ENCODE results near the gene SLC25A26. TPM values are rescaled to one million over a fixed set of nuclear protein-coding genes. Genes with fewer than 3 reads are reported as not detected.

Gene SLC25A26
- total RNA-seq, 6 experiments from 2014 or later = 12.8 to 16.3 (median 13.6) TPM

DNA sequence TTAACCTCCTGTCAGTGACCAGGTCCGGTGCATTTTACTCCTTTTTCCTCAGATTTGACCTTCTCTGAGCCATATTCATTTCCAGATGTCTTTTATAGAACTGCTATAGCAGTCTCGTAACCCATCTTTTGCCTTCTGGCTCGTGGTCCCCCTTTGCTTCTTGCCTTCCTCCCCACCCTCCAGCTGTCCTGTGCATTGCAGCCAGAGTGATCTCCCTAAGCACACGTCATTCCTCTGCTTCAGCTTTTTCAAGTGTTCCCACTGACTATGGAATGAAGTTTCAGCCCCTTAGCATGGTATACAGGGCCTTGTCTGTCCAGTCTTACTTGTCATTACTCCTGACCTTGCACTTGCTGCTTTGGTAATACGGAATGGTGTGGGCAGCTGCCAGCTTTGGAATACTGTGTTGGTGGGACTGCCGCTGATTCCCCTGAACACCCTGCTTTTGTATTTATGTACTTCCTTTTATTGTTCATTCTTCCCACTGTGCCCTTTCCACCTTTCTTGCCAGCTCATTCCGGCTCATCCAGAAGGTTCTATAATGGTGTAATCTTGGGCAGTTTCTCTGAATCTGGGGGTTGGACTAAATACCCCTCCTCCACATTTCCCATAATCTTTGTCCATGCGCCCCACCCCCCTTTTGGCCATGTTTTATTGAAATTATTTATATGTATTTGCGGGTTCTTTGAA lies 38.9 kb downstream of the SLC25A26 start:
- peaks cover 21% of the 10 kb centered on the region for H3K4me1 Mint-ChIP-seq (ENCODE audit: low read depth)
- no peak overlapping the region for H3K27ac Mint-ChIP-seq
- no peak for DNase-seq

DNA sequence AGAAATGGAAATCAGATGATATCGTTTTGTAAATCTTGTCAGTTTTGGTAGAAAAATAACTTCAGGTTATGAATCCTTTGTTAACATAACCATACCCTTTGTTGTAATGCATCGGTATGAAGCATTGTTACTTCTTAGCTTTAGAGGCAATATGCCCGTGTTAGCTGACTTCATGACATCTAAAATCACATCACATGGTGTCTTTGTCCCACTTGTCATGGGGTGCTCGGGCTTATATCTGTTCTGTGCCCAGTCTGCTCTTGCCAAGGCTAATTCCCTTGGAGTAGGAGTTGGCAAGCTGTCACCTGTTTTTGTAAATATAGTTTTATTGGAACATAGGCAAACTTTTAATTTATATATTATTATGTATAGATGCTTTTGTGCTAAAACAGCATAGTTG lies 39.6 kb downstream of the SLC25A26 start:
- Mint-ChIP-seq H3K4me3 (no peak overlapping the region), H3K27me3 (ENCODE audit: insufficient read depth) (no peaks in the 10 kb centered on the region), H3K9me3 (no peaks in the 10 kb centered on the region), H3K4me1 (ENCODE audit: low read depth) (peaks cover 21% of the 10 kb centered on the region), H3K36me3 (ENCODE audit: low read depth) (no peaks in the 10 kb centered on the region), H3K27ac (no peak overlapping the region)
- no peak for DNase-seq
- TF ChIP-seq, protein P1, sequence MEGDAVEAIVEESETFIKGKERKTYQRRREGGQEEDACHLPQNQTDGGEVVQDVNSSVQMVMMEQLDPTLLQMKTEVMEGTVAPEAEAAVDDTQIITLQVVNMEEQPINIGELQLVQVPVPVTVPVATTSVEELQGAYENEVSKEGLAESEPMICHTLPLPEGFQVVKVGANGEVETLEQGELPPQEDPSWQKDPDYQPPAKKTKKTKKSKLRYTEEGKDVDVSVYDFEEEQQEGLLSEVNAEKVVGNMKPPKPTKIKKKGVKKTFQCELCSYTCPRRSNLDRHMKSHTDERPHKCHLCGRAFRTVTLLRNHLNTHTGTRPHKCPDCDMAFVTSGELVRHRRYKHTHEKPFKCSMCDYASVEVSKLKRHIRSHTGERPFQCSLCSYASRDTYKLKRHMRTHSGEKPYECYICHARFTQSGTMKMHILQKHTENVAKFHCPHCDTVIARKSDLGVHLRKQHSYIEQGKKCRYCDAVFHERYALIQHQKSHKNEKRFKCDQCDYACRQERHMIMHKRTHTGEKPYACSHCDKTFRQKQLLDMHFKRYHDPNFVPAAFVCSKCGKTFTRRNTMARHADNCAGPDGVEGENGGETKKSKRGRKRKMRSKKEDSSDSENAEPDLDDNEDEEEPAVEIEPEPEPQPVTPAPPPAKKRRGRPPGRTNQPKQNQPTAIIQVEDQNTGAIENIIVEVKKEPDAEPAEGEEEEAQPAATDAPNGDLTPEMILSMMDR (IDR thresholded peaks at IDR 0.05) = no peak

More for the DNA sequence above, 38.9 kb downstream of the SLC25A26 start:
- TF ChIP-seq, protein P1 (IDR thresholded peaks at IDR 0.05) = no peak
- Mint-ChIP-seq H3K27me3 (ENCODE audit: insufficient read depth) (no peaks in the 10 kb centered on the region), H3K9me3 (no peaks in the 10 kb centered on the region), H3K4me3 (no peak overlapping the region), H3K36me3 (ENCODE audit: low read depth) (no peaks in the 10 kb centered on the region)

DNA sequence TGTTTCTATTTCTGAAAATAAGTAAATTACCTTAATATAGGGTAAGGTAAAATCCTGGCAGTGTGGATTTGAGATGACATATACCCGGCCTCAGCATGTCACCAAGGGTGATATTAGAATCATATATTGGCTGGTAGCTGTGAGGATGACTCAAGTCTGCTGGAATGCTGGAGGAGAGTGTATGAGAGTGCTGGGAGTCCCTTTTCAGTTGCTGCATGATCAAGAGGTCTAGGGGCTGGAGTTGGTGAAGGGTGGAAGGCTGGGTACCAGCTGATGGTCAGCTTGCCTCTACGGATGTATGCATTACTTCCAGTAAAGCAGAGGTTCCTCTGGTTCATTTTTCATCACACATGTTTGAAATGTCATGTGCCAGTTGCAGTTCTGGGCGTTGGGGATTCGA lies 40.6 kb downstream of the SLC25A26 start:
- no peak for DNase-seq
- Mint-ChIP-seq H3K27ac (no peak overlapping the region), H3K4me3 (no peak overlapping the region), H3K36me3 (ENCODE audit: low read depth) (no peaks in the 10 kb centered on the region), H3K27me3 (ENCODE audit: insufficient read depth) (no peaks in the 10 kb centered on the region), H3K4me1 (ENCODE audit: low read depth) (peaks cover 21% of the 10 kb centered on the region), H3K9me3 (no peaks in the 10 kb centered on the region)
- TF ChIP-seq, protein P1 (IDR thresholded peaks at IDR 0.05) = no peak

DNA sequence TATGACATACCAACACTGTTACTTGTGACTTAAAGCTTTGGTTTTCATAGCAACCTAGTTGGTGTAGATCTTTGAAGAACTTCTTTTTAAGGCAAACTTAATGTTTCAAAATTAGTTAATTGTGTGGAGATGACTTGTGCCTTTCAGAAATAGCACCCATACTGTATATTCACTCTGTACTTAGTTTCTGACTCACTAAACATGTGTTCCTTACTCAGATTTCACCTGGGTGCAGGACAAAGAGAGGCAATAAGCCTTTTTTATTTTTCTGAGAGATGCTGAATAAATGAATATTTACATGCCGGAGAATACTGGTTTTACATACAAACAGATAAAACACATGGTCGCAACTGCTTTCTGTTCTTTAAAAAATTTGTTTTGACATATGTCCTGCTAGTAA lies 44.8 kb downstream of the SLC25A26 start:
- Mint-ChIP-seq H3K4me3 (no peak overlapping the region), H3K9me3 (no peaks in the 10 kb centered on the region), H3K4me1 (ENCODE audit: low read depth) (peaks cover 8% of the 10 kb centered on the region), H3K36me3 (ENCODE audit: low read depth) (no peaks in the 10 kb centered on the region), H3K27ac (no peak overlapping the region), H3K27me3 (ENCODE audit: insufficient read depth) (no peaks in the 10 kb centered on the region)
- TF ChIP-seq, protein P1 (IDR thresholded peaks at IDR 0.05) = no peak
- DNase-seq = no peak

DNA sequence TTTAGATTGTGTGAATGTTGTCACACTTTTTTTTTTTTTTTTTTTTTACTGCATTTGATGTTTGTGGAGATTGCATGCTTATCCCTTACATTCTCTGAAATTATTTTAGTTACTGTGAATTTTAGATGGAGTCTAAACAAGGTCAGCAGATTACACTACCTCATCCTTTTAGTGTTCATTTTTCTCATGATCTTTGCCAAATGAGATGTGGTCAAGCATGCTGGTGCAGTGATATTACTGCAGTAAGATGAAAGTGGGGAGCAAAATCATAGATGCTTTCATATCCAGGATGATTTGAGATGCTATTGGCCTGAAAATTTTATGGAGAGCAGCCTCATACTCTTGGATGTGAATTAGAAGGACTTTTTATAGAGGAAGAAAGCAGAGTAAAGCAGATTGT lies 45.8 kb downstream of the SLC25A26 start:
- no peak for DNase-seq
- H3K36me3 Mint-ChIP-seq (ENCODE audit: low read depth) = no peaks in the 10 kb centered on the region
- no peak overlapping the region for H3K4me3 Mint-ChIP-seq
- no peaks in the 10 kb centered on the region for H3K27me3 Mint-ChIP-seq (ENCODE audit: insufficient read depth)
- TF ChIP-seq, protein P1 (IDR thresholded peaks at IDR 0.05) = no peak
- no peak overlapping the region for H3K27ac Mint-ChIP-seq
- H3K4me1 Mint-ChIP-seq (ENCODE audit: low read depth) = peaks cover 2% of the 10 kb centered on the region
- H3K9me3 Mint-ChIP-seq = no peaks in the 10 kb centered on the region
